ENCODE data around the gene AFG1L. TPM values are rescaled to one million over a fixed set of nuclear protein-coding genes. Genes with fewer than 3 reads are reported as not detected.

The AFG1L gene
- total RNA-seq, 2 donors from 2014 or later, result 2.9 to 4.1 TPM

DNA sequence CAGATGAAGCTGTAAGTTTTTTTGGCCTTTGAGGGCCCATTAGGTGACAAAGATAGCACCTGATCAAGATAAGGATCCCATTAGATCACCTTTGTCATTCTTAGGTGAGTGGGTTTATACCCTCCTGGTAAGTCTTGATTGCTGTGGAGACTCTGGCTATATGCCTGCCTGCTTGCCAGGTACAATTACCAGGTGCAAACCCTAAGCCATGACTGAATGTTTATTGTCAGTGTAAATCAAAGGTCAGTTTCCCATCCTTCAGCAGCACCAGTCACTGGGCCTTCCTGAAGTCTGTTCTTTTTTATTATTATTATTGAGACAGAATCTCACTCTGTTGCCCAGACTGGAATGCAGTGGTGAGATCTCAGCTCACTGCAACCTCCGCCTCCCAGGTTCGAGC lies 159.5 kb downstream of the AFG1L start:
- TF ChIP-seq, protein P1, sequence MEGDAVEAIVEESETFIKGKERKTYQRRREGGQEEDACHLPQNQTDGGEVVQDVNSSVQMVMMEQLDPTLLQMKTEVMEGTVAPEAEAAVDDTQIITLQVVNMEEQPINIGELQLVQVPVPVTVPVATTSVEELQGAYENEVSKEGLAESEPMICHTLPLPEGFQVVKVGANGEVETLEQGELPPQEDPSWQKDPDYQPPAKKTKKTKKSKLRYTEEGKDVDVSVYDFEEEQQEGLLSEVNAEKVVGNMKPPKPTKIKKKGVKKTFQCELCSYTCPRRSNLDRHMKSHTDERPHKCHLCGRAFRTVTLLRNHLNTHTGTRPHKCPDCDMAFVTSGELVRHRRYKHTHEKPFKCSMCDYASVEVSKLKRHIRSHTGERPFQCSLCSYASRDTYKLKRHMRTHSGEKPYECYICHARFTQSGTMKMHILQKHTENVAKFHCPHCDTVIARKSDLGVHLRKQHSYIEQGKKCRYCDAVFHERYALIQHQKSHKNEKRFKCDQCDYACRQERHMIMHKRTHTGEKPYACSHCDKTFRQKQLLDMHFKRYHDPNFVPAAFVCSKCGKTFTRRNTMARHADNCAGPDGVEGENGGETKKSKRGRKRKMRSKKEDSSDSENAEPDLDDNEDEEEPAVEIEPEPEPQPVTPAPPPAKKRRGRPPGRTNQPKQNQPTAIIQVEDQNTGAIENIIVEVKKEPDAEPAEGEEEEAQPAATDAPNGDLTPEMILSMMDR (IDR thresholded peaks at IDR 0.05), result no peak
- DNase-seq (ENCODE audit: low spot score), result no peak
- peaks cover 0 to 17% of the 10 kb centered on the region in 2 donors for H3K4me1 ChIP-seq
- no peaks in the 10 kb centered on the region for H3K36me3 ChIP-seq
- H3K27ac ChIP-seq, result no peak overlapping the region
- no peak overlapping the region for H3K4me3 ChIP-seq
- H3K27me3 ChIP-seq, result no peaks in the 10 kb centered on the region
- no peaks in the 10 kb centered on the region for H3K9me3 ChIP-seq

DNA sequence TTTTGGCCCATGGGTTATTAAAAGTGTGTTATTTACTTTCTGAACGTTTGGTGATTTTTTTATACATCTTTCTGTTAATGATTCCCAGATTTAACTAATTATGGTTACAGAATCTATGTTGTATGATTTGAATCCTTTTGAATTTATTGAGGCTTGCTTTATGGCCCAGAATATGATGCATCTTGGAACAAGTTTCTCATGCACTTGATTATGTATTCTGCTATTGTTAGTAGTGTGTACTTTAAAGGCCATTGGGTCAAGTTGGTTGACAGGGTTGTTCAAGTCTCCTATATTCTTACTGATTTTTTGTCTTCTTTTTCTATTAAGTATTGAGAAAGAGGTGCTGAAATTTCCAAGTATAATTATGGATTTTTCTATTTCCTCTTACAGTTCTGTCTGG lies 160.8 kb downstream of the AFG1L start:
- no peak for DNase-seq (ENCODE audit: low spot score)
- TF ChIP-seq, protein P1 (IDR thresholded peaks at IDR 0.05), result no peak
- Histone ChIP-seq H3K4me1 (peaks cover 0 to 17% of the 10 kb centered on the region in 2 donors), H3K9me3 (no peaks in the 10 kb centered on the region), H3K27ac (no peak overlapping the region), H3K4me3 (no peak overlapping the region), H3K27me3 (no peaks in the 10 kb centered on the region), H3K36me3 (no peaks in the 10 kb centered on the region)

DNA sequence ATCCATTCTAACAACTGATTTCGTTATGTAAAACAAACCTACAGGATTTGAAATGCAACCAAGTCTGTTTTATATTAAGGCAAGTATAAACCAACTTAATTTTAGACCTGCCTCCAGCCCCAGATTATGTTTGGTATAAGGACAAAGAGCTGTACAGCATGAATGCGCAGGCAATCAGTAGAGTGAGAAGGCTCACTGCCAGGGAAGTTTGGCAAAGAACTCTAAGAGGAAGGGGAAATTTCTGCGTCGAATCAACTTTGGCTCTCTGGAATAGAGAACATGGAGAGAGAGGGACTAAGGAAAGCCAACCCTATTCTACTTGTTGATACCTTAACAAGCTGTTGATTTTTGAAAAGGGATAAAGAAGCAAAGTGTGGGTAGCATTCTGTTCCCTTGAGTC lies 168.9 kb downstream of the AFG1L start:
- Histone ChIP-seq H3K4me3 (no peak overlapping the region), H3K36me3 (no peaks in the 10 kb centered on the region), H3K27ac (no peak overlapping the region), H3K4me1 (no peaks in the 10 kb centered on the region), H3K9me3 (no peaks in the 10 kb centered on the region), H3K27me3 (no peaks in the 10 kb centered on the region)
- TF ChIP-seq, protein P1 (IDR thresholded peaks at IDR 0.05), result no peak
- DNase-seq (ENCODE audit: low spot score), result no peak

DNA sequence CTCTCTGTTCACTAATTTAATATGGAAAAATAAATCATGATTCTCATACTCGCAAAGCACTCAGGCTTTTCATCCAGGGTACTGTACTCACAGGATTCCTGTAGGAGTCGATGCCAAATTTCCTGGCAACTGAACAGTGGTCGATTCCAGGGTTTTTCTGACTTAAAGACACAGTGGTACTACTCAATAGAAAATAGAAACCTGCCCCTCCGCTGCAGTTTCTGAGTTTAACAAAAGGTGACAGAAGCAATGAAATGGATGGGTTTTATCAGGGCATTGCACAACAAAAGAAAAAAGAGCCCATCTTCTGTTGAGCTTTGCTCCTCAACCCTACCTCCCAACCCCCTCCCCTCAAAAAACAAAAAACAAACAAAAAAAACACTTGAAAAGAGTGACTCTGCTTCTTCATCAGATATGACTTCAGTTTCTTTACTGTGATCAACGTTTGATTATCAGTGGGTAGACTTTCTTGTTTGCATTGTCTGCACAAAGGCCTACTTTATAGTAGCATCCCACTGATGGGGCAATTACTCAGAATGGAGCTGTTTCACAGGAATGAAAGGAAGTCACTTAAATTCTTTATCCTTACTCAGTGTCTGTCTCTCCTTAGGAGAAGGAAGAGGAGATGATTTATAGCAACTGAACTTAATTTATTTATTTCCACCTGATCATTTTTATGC lies 169.7 kb downstream of the AFG1L start:
- no peaks in the 10 kb centered on the region for H3K27me3 ChIP-seq
- H3K27ac ChIP-seq, result no peak overlapping the region
- no peaks in the 10 kb centered on the region for H3K36me3 ChIP-seq
- H3K4me1 ChIP-seq, result peaks cover 0 to 4% of the 10 kb centered on the region in 2 donors
- H3K4me3 ChIP-seq, result no peak overlapping the region
- TF ChIP-seq, protein P1 (IDR thresholded peaks at IDR 0.05), result no peak
- no peak for DNase-seq (ENCODE audit: low spot score)
- H3K9me3 ChIP-seq, result no peaks in the 10 kb centered on the region

DNA sequence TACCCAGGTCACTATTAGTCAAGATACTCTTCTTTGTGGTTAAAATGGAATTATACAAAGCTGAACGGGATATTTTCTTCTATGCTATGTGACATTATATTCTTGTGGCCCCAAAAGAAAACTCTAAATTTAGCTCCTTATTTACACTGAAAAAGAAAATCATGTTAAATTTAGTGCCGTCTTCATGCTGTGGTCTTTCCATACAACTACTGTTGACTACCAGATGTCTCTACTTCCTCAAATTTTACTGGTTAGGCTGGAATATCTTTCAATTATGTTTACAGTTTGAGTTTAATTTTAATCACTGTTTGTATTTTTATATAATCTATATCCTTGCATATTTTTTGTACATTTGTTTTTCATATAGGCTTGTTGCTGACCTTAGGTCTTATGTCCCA lies 170.2 kb downstream of the AFG1L start:
- Histone ChIP-seq H3K27me3 (no peaks in the 10 kb centered on the region), H3K4me3 (no peak overlapping the region), H3K9me3 (no peaks in the 10 kb centered on the region), H3K36me3 (no peaks in the 10 kb centered on the region), H3K27ac (no peak overlapping the region), H3K4me1 (peaks cover 0 to 4% of the 10 kb centered on the region in 2 donors)
- no peak for DNase-seq (ENCODE audit: low spot score)
- TF ChIP-seq, protein P1 (IDR thresholded peaks at IDR 0.05), result no peak

DNA sequence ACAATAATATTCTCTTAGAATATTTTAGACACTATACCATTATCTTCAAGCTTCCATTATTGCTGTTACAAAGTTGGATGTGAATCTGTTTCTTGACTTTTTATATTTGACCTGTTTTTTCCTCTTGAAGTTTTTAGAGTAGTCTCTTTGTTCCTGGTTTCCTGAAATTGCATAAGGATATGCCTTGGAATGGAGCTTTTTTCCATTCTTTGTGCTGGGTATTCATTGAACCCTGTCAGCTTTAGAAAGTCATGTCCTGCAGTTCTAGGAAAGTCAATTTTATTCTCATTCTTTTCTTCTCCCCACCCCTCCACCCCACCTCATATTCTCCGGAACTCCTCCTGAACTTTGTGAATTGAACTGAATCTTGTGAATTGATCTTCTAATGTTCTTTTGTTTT lies 173.5 kb downstream of the AFG1L start:
- TF ChIP-seq, protein P1 (IDR thresholded peaks at IDR 0.05), result no peak
- H3K4me3 ChIP-seq, result no peak overlapping the region
- no peaks in the 10 kb centered on the region for H3K27me3 ChIP-seq
- H3K4me1 ChIP-seq, result peaks cover 0 to 4% of the 10 kb centered on the region in 2 donors
- no peak for DNase-seq (ENCODE audit: low spot score)
- no peaks in the 10 kb centered on the region for H3K9me3 ChIP-seq
- H3K36me3 ChIP-seq, result no peaks in the 10 kb centered on the region
- H3K27ac ChIP-seq, result no peak overlapping the region
